K562 (cell line): Measurements from ENCODE around the gene WDR70. TPM values are rescaled to one million over a fixed set of nuclear protein-coding genes. Genes with fewer than 3 reads are reported as not detected.

Experiments used
- ATAC-seq: fragments of 200-7000 bp; cut with Tn5 transposase; 3 replicates; pipeline ENCODE4 v1.9.1; 2020; ENCODE audit warnings: moderate library complexity
- BruUV-seq: library from RNA; stranded (reverse); fragments of 400-500 nt; replicated peaks from 2 replicates; lab custom pipeline; 2021; lab: Mats Ljungman, UMichigan
- CTCF ChIA-PET: fragments of 300-600 bp; formaldehyde crosslinking; extraction: SDS; loops from one replicate; lab custom pipeline; 2021; ENCODE audit warnings: low intra/inter-chr PET ratio; lab: Yijun Ruan, JAX
- POLR2A ChIA-PET: fragments of 300-600, 350-650 bp; sonication (Branson Sonifier 250); formaldehyde crosslinking; extraction: SDS; loops from one replicate; lab custom pipeline; 2021; ENCODE audit warnings: antibody characterized with exemption, inconsistent platforms; lab: Yijun Ruan, JAX
- DNase-seq, 4 experiments: peaks; one replicate each; pipeline versions ENCODE4 v3.0.0 to v3.0.0-alpha.2; 2011 to 2018; ENCODE audit warnings: low spot score in 3 of 4, mixed read lengths in 3 of 4; ENCODE audit errors: extremely low read depth in 1 of 4
- FAIRE-seq: peaks from 2 replicates; lab custom pipeline; 2011; peaks lifted over from hg19 to GRCh38; lab: Jason Lieb, UNC
- H2AFZ ChIP-seq: 2 replicates; pipeline ENCODE4 v1.6.0; 2011; ENCODE audit warnings: low read depth, low read length, control low read depth, inconsistent platforms
- H3K27ac ChIP-seq: fragments of 200-600 bp; 3 replicates; pipeline ENCODE4 v1.8.0; 2011; ENCODE audit warnings: low read depth, mild to moderate bottlenecking, control low read depth, inconsistent platforms, low read length, moderate library complexity, mixed read lengths; ENCODE audit errors: extremely low read depth
- H3K27me3 ChIP-seq, 2 experiments: fragments of 300-600 bp in 1 of 2; 2 replicates in 1 of 2; 3 replicates in 1 of 2; pipeline versions ENCODE4 v1.6.0 to v1.8.0; 2011; ENCODE audit warnings: inconsistent platforms in 2 of 2, low read length in 2 of 2, mild to moderate bottlenecking in 1 of 2, mixed read lengths in 1 of 2, moderate library complexity in 1 of 2; ENCODE audit not compliant: control insufficient read depth in 2 of 2, insufficient read depth in 2 of 2
- H3K36me3 ChIP-seq: fragments of 300-600 bp; 3 replicates; pipeline ENCODE4 v1.8.0; 2011; ENCODE audit warnings: mild to moderate bottlenecking, low read length, inconsistent platforms; ENCODE audit not compliant: control insufficient read depth, insufficient read depth
- H3K4me1 ChIP-seq, 2 experiments: fragments of 200-600 bp in 1 of 2; replicated peaks in 1 of 2; 2 replicates in 1 of 2; 3 replicates in 1 of 2; pipeline versions ENCODE4 v1.5.1 to v1.8.0; 2011; ENCODE audit warnings: inconsistent platforms in 2 of 2, low read length in 2 of 2, mild to moderate bottlenecking in 1 of 2, mixed read lengths in 1 of 2, moderate library complexity in 1 of 2; ENCODE audit not compliant: control insufficient read depth in 2 of 2, insufficient read depth in 2 of 2
- H3K4me2 ChIP-seq: 2 replicates; pipeline ENCODE4 v1.6.1; 2011; ENCODE audit warnings: low read length, control low read depth, inconsistent platforms, mixed read lengths; ENCODE audit not compliant: insufficient read depth
- H3K4me3 ChIP-seq: fragments of 200-600 bp; sonication (generic), shearing (Covaris generic); 2 replicates; pipeline ENCODE4 v1.5.1; 2016; ENCODE audit warnings: control low read depth, inconsistent platforms
- H3K79me2 ChIP-seq: fragments of 200-600 bp; 3 replicates; pipeline ENCODE4 v1.8.0; 2011; ENCODE audit warnings: low read length, inconsistent platforms; ENCODE audit not compliant: control insufficient read depth, insufficient read depth
- H3K9ac ChIP-seq, 2 experiments: 2 replicates each; pipeline versions ENCODE4 v1.6.0 to v1.6.1; 2011; ENCODE audit warnings: low read depth in 2 of 2, low read length in 2 of 2, control low read depth in 1 of 2, inconsistent platforms in 1 of 2, mild to moderate bottlenecking in 1 of 2, mixed read lengths in 1 of 2; ENCODE audit not compliant: insufficient read depth in 1 of 2
- H3K9me1 ChIP-seq: one replicate; pipeline ENCODE4 v1.6.0; 2011; ENCODE audit warnings: inconsistent platforms, mild to moderate bottlenecking, low read length, moderate library complexity; ENCODE audit not compliant: control insufficient read depth, insufficient read depth
- H3K9me3 ChIP-seq: replicated peaks from 2 replicates; pipeline ENCODE4 v1.5.1; 2011; ENCODE audit warnings: low read depth, low read length, inconsistent platforms; ENCODE audit not compliant: control insufficient read depth, insufficient read depth
- H4K20me1 ChIP-seq: replicated peaks from 2 replicates; pipeline ENCODE4 v1.6.1; 2011; ENCODE audit warnings: low read length, inconsistent platforms, mixed read lengths; ENCODE audit not compliant: control insufficient read depth, insufficient read depth
- EHMT2 ChIP-seq: fragments of 450-650 bp; IDR thresholded peaks from 2 replicates; pipeline ENCODE4 v1.6.1; 2018; ENCODE audit warnings: antibody characterized with exemption
- ELF4 ChIP-seq: fragments of 450-650 bp; formaldehyde crosslinking; IDR thresholded peaks from 2 replicates; pipeline ENCODE4 v1.4.0; 2022; ENCODE audit warnings: missing genetic modification characterization
- FIP1L1 ChIP-seq: fragments of 200-400 bp; formaldehyde crosslinking; IDR thresholded peaks from 2 replicates; pipeline ENCODE4 v1.6.1; 2018; ENCODE audit warnings: mild to moderate bottlenecking, low read depth, low read length; ENCODE audit not compliant: poor library complexity, severe bottlenecking
- FOXK1 ChIP-seq: sonication (generic); formaldehyde crosslinking; IDR thresholded peaks from 2 replicates; pipeline ENCODE4 v1.8.0; 2022; ENCODE audit warnings: missing genetic modification reagents, mild to moderate bottlenecking, borderline replicate concordance
- KHSRP ChIP-seq: fragments of 450-650 bp; IDR thresholded peaks from 2 replicates; pipeline ENCODE4 v1.6.1; 2017
- MEF2D ChIP-seq: conservative IDR thresholded peaks from 2 replicates; pipeline ENCODE4 v1.6.1; 2016; ENCODE audit warnings: low read depth, missing genetic modification characterization, missing compliant biosample characterization
- MIER1 ChIP-seq: fragments of 450-650 bp; IDR thresholded peaks from 2 replicates; pipeline ENCODE4 v1.6.1; 2016; ENCODE audit warnings: antibody characterized with exemption, mild to moderate bottlenecking, low read depth
- NEUROD1 ChIP-seq: fragments of 150-350 bp; IDR thresholded peaks from 2 replicates; pipeline ENCODE4 v1.6.1; 2014; ENCODE audit warnings: borderline replicate concordance, low read length, low read depth; ENCODE audit not compliant: partially characterized antibody
- RCOR1 ChIP-seq, 2 experiments: IDR thresholded peaks; 2 replicates each; pipeline ENCODE4 v1.6.1; 2012; ENCODE audit warnings: low read depth in 2 of 2, low read length in 2 of 2, borderline replicate concordance in 1 of 2, improper control_type of control experiment in 1 of 2
- TSC22D4 ChIP-seq: fragments of 450-650 bp; IDR thresholded peaks from 2 replicates; pipeline ENCODE4 v1.6.1; 2016; ENCODE audit warnings: missing genetic modification characterization, missing biosample characterization, control low read depth
- WGBS: fragments of 100-300 bp; shearing (Covaris generic); methylation state at CpG from one replicate; pipeline ENCODE4 v1.1.6; 2016; ENCODE audit warnings: low coverage, mixed read lengths; ENCODE audit not compliant: insufficient coverage; ENCODE audit errors: missing lambda C conversion rate; 5-methylcytosine and 5-hydroxymethylcytosine counted together
- in situ Hi-C: fragments of 300-500 bp; cut with MboI; formaldehyde crosslinking; loops from 4 replicates; pipeline ENCODE4 v1.15.0; 2018; ENCODE audit warnings: inconsistent platforms, mixed read lengths
- intact Hi-C: fragments of 100-400 bp; cut with micrococcal nuclease; formaldehyde crosslinking; loops from 2 replicates; pipeline ENCODE4 v1.14.2; 2022
- polyA plus RNA-seq, 8 experiments: library from polyadenylated mRNA; depleted of rRNA in 4 of 8; stranded (reverse) in 5 of 8; unstranded in 3 of 8; fragments of >200 nt; fragmentation: Nextera tagmentation in 2 of 8; fragmentation: Illumina TruSeq in 1 of 8; extraction: Ambion mirVana in 2 of 8; extraction: Trizol in 1 of 8; gene quantifications; 2 replicates each; pipeline versions ENCODE4 v1.2.1 to v1.2.3, GENCODE V29; 2011 to 2014; ENCODE audit warnings: inconsistent platforms in 1 of 8, missing spikeins in 1 of 8
- total RNA-seq, 7 experiments: library from RNA; depleted of rRNA in 6 of 7; stranded (reverse); fragments of >200 nt in 6 of 7; fragmentation: Illumina TruSeq in 2 of 7; extraction: Trizol in 2 of 7; gene quantifications; 2 replicates each; pipeline versions ENCODE4 v1.2.1 to v1.2.3, GENCODE V29; 2011 to 2021; ENCODE audit warnings: low replicate concordance in 1 of 7
- TF ChIP-seq, protein P1 (sequence below): fragments of 250-450 bp; sonication (Bioruptor Pico); IDR thresholded peaks from 2 replicates; pipeline ENCODE4 v1.4.0; 2020; ENCODE audit warnings: mild to moderate bottlenecking, moderate library complexity, borderline replicate concordance
- TF ChIP-seq, protein P2 (sequence below): fragments of 250-450 bp; sonication (Bioruptor Pico); IDR thresholded peaks from 2 replicates; pipeline ENCODE4 v1.4.0; 2020; ENCODE audit warnings: mild to moderate bottlenecking, moderate library complexity
- TF ChIP-seq, protein P3 (sequence below): IDR thresholded peaks from 2 replicates; pipeline ENCODE4 v1.6.1; 2011; ENCODE audit warnings: borderline replicate concordance, low read depth, mild to moderate bottlenecking, moderate library complexity, low read length; ENCODE audit not compliant: insufficient read depth, poor library complexity, severe bottlenecking

Gene WDR70
- total and polyA plus RNA-seq, 9 of the 15 experiments (the other 6 are each of a cell fraction or from before 2014, with no cell fraction given) = 16.8 to 46.6 (median 38.8) TPM

DNA sequence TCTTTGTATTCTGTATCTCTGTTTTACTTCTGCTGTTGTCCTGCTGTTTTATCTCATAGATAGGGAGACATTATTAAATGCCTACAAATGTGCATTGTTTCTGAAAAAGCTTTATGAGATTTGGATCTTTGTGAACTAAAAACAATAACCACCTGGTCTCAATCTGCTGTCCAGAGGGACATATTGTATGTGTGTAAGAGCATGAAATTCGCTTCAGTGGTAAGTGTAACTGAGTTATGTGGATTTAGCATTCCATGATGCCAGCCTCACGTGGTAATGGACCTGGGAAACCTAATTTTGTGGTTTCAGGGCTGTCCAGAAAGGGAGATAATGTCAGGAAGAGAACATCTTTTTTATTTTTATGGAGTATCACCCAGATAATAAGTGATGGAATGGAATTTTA is 341.4 kb downstream of the WDR70 start:
- H3K9ac ChIP-seq = no peak overlapping the region
- no peaks in the 10 kb centered on the region for H3K79me2 ChIP-seq
- ChIA-PET POLR2A (interaction anchor here (1.9 kb wide), 1 partner anchor 20 kb away, joined by 4 read pairs; no protein-coding TSS in a partner anchor), CTCF (no interaction called here)
- H3K27me3 ChIP-seq = no peaks in the 10 kb centered on the region
- no peaks in the 10 kb centered on the region for H3K9me1 ChIP-seq
- no peaks in the 10 kb centered on the region for H4K20me1 ChIP-seq
- WGBS = 24% methylated on average over 2 of the region's 2 CpGs
- BruUV-seq = no TSS peak
- no peak overlapping the region for H3K4me3 ChIP-seq
- H2AFZ ChIP-seq = no peak overlapping the region
- no peak overlapping the region for H3K27ac ChIP-seq
- DNase-seq (no peak), FAIRE-seq (no peak), ATAC-seq (no peak)
- H3K4me1 ChIP-seq = 0 out of 5 replicates have a peak, but pooled peaks cover 0 to 3% of the 10 kb centered on the region in 2 experiments
- H3K36me3 ChIP-seq = peaks cover 2% of the 10 kb centered on the region; the same call in 1 of the 3 replicates
- H3K9me3 ChIP-seq = no peaks in the 10 kb centered on the region
- in situ Hi-C loops = no loop called here
- no peak overlapping the region for H3K4me2 ChIP-seq
- TF ChIP-seq NEUROD1 (no peak), MIER1 (no peak), MEF2D (tag) (no peak), RCOR1 (IDR thresholded peaks at IDR 0.05; ENCODE audit: borderline replicate concordance in 1 of 2, low read depth in 2 of 2, low read length in 2 of 2) (no peak), TSC22D4 (tag) (no peak), KHSRP (no peak), EHMT2 (no peak), FIP1L1 (no peak), ELF4 (CRISPR knock-in tag) (no peak), FOXK1 (no peak)
- TF ChIP-seq, protein P1, sequence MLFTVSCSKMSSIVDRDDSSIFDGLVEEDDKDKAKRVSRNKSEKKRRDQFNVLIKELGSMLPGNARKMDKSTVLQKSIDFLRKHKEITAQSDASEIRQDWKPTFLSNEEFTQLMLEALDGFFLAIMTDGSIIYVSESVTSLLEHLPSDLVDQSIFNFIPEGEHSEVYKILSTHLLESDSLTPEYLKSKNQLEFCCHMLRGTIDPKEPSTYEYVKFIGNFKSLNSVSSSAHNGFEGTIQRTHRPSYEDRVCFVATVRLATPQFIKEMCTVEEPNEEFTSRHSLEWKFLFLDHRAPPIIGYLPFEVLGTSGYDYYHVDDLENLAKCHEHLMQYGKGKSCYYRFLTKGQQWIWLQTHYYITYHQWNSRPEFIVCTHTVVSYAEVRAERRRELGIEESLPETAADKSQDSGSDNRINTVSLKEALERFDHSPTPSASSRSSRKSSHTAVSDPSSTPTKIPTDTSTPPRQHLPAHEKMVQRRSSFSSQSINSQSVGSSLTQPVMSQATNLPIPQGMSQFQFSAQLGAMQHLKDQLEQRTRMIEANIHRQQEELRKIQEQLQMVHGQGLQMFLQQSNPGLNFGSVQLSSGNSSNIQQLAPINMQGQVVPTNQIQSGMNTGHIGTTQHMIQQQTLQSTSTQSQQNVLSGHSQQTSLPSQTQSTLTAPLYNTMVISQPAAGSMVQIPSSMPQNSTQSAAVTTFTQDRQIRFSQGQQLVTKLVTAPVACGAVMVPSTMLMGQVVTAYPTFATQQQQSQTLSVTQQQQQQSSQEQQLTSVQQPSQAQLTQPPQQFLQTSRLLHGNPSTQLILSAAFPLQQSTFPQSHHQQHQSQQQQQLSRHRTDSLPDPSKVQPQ (CRISPR knock-in tag) = no peak
- TF ChIP-seq, protein P2, sequence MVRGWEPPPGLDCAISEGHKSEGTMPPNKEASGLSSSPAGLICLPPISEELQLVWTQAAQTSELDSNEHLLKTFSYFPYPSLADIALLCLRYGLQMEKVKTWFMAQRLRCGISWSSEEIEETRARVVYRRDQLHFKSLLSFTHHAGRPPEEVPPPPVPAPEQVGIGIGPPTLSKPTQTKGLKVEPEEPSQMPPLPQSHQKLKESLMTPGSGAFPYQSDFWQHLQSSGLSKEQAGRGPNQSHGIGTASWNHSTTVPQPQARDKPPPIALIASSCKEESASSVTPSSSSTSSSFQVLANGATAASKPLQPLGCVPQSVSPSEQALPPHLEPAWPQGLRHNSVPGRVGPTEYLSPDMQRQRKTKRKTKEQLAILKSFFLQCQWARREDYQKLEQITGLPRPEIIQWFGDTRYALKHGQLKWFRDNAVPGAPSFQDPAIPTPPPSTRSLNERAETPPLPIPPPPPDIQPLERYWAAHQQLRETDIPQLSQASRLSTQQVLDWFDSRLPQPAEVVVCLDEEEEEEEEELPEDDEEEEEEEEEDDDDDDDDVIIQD (CRISPR knock-in tag) = no peak
- TF ChIP-seq, protein P3, sequence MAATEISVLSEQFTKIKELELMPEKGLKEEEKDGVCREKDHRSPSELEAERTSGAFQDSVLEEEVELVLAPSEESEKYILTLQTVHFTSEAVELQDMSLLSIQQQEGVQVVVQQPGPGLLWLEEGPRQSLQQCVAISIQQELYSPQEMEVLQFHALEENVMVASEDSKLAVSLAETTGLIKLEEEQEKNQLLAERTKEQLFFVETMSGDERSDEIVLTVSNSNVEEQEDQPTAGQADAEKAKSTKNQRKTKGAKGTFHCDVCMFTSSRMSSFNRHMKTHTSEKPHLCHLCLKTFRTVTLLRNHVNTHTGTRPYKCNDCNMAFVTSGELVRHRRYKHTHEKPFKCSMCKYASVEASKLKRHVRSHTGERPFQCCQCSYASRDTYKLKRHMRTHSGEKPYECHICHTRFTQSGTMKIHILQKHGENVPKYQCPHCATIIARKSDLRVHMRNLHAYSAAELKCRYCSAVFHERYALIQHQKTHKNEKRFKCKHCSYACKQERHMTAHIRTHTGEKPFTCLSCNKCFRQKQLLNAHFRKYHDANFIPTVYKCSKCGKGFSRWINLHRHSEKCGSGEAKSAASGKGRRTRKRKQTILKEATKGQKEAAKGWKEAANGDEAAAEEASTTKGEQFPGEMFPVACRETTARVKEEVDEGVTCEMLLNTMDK = no peak
- intact Hi-C loops = no loop called here
